NCI-H1694 (cell line): ENCODE data around the gene GCDH.
"Not testable (repeated sequence)": the region's sequence is repeated elsewhere in the genome, so short reads cannot be mapped to it uniquely, and the experiment has no call there.

Experiments
- DNase-seq: peaks from one replicate; lab custom pipeline; 2025; lab: John Stamatoyannopoulos, UW

GCDH gene

DNA sequence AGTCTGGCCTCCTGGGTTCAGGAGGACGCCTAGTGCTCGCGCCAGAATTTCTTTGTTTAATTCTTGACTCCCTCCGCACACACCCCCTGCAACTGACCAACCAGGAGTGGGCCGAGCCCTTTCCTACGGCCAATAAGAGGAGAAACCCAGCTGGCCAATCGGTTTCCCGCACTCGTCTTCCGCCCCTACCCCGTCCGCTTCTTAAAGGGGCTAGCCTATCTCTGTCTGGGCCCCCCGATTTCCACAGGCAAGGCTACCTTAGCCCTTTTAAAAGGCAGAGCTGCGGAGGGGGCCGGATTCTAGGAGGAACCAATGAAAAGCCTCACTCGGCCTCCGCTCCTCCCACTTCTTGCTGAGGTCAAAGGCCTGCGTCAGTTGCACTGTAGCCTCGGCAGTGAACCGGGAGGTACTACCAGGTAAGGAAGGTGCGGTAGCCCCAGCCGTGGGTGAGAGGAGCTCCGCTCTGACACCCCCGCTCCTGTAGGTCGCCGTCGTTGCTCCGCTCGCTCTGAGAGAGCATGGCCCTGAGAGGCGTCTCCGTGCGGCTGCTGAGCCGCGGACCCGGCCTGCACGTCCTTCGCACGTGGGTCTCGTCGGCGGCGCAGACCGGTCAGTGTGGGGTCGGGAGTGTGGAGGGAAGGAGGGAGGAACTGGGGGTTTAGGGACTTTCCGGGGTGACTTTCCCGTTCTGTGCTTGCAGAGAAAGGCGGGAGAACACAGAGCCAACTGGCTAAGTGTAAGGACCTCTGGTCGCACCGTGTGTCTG is at the start of gene GCDH:
Gene GCDH, plus strand, starts transcription at position 374 of the 766 bp plus-strand sequence. Its CDS starts 145 bp downstream, at position 519.
- peak; percentile 98 for DNase-seq

DNA sequence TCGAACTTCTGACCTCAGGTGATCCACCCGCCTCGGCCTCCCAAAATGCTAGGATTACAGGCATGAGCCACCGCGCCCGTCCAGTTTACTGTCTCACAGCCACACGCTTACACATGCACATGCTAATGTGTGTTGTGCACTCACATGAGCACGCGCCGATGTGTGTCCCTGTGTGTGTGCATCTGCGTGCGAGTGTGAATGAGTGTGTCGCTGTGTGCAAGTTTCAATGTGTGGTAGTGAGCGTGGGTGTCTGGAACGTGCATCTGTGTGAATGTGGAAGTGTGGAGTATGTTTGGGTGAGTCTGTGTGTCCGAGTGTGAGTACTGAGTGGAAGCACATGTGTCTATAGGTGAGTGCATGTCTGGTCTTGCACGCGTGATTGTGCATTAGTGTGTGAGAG is 48.4 kb upstream of the GCDH start:
- no peak for DNase-seq

DNA sequence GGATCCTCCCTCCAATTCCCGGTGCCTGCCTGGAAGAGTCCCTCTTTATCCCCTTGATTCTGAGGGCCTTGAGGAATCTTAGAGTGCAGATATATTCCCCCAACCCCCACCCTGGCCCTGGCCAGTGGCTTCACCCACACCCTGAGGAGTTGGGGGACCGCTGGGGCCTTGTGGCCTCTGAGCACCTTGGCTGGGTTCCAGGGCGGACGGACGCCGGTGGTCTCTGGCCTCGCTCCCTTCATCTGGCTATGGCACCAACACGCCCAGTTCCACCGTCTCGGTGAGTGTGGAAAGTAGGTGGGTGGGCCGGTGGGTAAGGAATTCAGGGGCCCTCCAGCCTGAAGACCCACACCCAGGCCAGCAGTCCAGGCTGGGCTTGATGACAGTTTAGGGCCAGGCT is 47.6 kb upstream of the GCDH start:
- no peak for DNase-seq

DNA sequence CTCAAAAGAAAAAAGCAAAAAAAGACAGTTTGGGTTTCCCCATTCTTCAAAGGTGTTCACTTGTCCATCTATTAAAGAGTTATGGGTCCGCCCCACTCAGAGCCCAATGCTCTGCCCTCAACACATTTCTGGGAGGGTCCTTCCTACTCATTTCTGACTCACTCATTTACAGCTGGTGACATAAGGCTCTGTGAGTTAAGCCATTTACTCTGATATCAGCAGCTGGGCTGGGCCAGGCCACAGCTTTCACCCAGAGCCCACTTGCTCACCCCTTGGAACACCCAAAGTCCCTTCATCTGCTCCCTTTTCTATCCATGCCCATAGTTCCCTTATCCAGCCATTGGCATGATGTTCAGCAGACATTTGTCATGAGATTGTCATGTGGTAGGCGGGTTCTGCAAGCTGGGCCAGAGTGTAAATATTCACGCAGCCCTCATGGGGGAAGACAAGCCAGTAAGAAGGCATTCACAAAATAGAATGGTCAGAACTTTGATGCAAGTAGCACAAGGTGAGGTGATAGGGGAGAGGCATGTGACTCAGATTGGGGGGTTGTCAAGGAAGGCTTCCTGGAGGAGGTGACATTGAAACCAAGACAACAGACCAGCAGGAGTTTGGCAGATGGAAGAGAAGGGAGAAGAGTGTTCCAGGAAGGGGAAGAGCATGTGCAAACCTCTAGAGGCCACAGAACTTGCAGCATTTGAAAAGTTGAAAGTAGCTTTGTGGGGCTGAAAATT is 46.8 kb upstream of the GCDH start:
- no peak for DNase-seq

DNA sequence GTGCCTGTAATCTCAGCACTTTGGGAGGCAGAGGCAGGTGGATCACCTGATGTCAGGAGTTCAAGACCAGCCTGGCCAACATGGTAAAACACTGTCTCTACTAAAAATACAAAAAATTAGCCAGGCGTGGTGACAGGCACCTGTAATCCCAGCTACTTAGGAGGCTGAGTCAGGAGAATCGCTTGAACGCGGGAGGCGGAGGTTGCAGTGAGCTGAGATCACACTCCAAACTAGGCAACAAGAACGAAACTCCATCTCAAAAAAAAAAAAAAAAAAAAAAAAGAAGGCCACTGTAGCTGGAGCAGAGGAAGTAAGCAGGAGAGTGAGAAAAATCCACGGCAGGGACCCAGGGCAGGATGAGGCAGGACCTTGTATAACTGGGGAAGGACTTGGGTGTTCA is 44.3 kb upstream of the GCDH start:
- not testable (repeated sequence) for DNase-seq

DNA sequence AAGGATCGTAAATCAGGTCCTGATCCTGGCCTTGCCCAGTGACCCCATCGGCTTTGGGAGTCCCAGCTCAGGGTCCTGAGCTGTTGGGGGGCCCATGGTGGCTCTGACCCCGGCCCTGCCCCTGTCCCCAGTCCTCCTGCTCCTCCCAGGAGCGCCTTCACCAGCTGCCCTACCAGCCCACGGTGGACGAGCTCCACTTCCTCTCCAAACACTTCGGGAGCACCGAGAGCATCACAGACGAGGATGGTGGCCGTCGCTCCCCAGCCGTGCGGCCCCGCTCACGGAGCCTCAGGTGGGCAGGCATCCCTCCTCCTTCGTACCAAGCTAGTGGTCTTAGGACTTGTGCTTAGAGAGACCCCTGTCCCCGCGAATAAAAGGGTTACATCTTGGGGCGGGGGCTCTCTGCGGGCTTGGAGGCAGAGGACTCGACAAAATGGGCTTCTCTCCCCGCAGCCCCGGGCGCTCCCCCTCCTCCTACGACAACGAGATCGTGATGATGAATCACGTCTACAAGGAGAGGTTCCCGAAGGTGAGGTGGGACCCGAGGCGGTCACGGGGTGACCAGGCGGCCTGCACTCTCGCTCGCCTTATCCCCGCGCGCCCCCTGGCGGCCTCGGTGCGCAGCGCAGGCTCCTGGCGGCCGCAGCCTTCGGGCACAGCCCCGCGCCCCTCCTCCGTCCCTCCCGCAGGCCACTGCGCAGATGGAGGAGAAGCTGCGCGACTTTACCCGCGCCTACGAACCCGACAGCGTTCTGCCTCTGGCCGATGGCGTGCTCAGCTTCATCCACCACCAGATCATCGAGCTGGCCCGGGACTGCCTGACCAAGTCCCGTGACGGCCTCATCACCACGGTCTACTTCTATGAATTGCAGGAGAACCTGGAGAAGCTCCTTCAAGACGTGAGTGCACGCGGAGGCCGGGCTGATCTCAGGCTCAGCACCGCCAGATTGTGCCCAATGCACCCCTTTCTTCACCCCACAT is 43.5 kb upstream of the GCDH start:
- DNase-seq, result peak; percentile 31

DNA sequence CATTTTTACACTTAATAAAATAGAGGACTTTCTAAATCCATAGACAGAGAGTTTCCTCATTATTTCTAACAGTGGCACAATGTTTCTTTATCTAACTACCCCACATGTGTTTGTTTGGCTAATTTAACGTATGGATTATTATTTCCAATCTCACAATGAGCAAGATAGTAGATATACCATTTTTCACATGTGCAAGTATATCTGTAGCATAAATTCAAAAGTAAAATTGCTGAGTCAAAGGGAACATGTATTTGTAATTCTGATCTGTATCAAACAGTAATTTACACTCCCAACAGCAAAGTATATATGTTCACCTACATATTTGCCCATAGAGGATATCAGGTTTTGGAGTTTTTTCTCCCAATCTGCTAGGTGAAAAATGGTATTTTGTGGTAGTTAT is 34.3 kb upstream of the GCDH start:
- DNase-seq, result no peak

DNA sequence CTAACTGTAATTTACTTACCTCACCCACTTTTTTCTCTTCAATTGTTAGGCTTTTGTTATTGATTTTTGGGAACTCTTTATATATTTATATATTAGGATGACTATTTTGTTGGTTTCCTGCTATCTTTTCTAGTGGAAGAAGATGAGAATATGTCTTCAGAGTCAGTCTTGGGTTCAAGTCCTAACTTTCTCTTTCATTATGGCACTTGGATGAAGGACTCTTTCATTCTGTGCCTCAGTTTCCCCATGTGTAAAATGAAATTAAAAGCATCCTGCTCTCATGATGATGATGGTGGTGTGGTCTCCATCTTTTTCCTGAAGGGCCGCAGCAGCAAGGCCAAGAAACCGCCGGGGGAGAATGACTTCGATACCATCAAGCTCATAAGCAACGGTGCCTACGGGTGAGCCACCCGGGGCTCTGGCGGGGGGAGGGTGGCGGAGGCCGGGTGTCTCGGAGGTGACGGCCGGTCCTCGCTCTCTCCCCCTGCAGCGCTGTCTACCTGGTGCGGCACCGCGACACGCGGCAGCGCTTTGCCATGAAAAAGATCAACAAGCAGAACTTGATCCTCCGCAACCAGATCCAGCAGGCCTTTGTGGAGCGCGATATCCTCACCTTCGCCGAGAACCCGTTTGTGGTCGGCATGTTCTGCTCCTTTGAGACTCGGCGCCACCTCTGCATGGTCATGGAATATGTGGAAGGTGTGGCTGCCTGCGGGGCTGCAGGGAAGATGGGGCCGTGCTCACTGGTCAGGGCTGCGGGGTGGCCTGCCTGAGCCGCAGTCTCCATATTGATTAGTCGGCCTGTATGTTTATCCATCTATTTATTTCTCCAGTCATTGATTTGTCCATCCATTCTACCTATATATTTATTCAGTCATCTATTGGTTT is 32.7 kb upstream of the GCDH start:
- no peak for DNase-seq

DNA sequence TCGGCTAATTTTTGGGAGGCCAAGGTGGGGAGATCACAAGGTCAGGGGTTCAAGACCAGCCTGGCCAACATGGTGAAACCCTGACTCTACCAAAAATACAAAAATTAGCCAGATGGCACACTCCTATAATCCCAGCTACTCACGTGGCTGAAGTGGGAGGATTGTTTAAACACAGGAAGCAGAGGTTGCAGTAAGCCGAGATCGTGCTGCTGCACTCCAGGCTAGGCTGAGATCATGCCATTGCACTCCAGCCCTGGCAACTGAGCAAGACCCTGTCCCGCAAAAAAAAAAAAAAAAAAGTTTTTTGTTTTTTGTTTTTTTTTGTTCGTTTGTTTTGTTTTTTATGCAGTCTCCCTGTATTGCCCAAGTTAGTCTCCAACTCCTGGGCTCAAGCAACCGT is 31.4 kb upstream of the GCDH start:
- DNase-seq, result no peak

DNA sequence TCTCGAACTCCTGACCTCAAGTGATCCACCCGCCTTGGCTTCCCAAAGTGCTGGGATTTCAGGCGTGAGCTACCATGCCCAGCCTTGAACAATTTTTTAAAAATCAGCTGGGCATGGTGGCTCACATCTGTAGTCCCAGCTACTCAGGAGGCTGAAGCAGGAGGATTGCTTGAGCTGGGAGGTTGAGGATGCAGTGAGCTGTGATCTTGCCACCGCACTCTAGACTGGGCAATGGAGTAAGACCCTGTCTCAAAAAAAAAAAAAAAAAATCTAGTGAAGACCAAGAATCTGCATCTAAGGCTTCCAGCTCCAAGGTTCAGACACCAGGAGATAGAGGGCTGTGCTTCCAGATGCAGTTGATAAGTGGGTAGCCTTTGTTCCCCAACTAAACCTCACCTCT is 26.8 kb upstream of the GCDH start:
- no peak for DNase-seq

DNA sequence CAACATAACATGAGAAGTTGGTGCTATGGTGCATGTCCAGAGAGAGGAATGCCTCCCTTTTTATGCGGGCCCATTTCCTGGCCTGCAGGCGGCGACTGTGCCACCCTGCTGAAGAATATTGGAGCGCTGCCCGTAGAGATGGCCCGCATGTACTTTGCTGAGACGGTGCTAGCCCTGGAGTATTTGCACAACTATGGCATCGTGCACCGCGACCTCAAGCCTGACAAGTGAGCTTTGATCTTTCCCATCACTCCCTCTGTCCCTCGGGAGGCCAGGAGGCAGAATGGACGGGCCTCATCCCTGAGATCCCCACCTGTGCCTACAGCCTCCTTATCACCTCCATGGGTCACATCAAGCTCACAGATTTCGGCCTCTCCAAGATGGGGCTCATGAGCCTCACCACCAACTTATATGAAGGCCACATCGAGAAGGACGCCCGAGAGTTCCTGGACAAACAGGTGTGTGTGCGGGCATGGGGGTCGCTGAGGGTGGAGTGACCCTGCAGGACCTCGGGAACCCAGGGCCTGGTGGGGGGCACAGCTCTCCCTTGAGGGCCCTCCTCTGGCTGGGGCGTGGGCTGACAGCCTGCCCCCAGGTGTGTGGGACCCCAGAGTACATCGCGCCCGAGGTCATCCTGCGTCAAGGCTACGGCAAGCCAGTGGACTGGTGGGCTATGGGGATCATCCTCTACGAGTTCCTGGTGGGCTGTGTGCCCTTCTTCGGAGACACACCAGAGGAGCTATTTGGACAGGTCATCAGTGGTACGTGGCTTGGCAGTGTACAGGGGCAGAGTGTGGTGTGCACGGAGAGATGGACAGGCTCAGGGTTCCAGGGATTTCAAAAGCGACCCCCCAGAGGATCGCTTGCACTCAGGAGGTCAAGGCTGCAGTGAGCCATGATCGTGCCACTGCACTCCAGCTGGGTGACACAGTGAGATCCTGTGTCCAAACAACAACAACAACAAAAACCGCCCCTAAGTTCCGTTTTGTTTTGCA is 25.9 kb upstream of the GCDH start:
- DNase-seq, result no peak

DNA sequence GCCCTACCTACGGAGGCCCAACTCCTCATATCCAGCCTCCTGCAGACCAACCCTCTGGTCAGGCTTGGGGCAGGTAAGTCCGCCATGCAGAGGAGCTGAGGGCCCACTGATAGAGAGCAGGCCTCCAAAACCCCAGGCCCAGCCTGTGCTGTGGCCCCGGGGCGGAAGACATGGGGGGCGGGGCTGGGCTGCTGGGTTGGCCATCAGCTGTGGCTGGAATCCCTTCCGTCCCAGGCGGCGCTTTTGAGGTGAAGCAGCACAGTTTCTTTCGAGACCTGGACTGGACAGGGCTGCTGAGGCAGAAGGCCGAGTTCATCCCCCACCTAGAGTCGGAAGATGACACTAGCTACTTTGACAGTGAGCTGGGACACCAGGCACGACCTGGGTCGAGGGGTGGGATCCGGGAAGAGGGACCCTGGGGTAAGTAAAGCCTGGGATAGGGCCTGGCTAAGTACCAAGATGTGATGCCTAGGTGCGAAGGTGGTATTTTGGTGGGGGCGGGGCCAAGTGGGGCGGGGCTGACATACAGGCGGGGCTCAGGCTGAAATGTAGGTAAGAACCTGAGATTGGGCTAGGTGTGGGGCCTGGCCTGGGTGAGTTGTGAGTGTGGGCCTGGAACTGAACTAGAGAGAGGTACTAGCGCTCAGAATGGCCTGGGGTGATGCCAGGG is 25.1 kb upstream of the GCDH start:
- no peak for DNase-seq

DNA sequence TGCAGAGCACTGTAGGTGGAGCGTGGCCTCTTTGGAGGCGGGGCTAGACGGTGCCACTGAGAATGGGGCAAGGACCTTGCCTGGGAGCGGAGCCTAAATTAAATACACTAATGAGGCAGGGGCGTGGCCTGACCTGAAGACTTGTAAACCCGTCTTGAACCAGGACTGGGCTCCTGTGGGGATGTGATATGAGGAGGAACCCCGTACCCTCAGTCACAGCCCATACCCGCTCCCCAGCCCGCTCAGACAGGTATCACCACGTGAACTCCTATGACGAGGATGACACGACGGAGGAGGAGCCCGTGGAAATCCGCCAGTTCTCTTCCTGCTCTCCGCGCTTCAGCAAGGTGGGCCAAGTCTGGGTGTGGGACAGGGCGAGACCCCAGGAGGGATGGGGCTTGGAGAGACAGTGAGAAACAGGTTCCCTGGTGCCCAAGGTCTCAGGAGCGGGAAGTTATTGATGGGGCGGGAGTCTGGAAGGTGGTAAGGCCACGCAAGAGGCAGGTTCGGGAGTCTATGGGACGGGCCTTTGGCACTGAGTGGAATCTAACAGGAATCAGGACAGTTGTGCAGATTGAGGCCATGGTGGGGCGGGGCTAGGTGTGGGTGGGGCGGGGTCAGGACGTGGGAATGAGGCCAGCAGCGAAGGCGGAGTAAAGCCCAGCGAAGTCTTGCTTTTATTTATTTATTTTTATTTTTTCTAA is 24.4 kb upstream of the GCDH start:
- DNase-seq, result no peak

DNA sequence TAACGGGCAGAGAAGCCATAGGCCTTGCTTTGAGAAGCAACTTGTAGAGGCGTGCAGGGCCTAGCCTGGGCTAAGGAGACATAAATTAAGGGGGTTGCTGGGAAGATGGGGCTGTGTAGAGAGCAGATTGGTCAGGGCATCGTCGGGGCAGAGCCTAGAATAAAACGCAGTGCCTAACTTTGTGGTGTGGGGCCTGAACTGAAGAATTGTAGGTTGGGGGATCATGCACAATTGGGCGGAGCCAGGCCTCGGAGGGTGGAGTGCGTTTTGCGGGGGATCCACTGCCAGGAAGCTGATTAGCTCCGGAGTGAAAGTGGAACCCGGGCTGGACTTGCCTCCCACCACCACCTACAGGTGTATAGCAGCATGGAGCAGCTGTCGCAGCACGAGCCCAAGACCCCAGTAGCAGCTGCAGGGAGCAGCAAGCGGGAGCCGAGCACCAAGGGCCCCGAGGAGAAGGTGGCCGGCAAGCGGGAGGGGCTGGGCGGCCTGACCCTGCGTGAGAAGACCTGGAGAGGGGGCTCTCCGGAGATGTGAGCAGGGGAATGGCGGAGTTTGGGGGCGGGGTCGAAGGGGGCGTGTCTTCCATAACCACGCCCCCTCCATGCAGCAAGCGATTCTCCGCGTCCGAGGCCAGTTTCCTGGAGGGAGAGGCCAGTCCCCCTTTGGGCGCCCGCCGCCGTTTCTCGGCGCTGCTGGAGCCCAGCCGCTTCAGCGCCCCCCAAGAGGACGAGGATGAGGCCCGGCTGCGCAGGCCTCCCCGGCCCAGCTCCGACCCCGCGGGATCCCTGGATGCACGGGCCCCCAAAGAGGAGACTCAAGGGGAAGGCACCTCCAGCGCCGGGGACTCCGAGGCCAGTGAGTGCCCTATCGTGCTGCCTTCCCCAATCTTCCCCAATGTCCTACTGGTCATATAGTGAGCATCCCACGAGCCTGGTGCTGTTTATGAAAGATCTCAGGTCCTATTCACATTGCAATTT is 23.6 kb upstream of the GCDH start:
- no peak for DNase-seq

DNA sequence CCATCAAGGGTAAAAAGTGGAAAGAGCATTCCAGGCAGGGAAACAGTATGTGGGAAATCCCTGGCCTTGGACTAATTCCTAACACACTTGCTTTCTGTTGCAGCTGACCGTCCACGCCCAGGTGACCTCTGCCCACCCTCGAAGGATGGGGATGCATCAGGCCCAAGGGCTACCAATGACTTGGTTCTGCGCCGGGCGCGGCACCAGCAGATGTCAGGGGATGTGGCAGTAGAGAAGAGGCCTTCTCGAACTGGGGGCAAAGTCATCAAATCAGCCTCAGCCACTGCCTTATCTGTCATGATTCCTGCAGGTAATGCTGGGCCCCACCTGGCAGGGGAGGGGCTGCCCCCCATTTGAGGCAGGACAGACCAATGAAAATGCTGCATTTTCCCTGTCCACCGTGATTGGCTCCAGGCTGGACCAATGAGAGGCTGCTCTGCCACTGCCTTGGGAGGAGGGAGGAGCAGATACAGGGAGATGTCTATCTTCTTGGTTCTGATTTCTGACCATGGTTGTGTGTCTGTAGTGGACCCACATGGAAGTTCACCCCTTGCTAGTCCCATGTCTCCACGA is 22.3 kb upstream of the GCDH start:
- no peak for DNase-seq

DNA sequence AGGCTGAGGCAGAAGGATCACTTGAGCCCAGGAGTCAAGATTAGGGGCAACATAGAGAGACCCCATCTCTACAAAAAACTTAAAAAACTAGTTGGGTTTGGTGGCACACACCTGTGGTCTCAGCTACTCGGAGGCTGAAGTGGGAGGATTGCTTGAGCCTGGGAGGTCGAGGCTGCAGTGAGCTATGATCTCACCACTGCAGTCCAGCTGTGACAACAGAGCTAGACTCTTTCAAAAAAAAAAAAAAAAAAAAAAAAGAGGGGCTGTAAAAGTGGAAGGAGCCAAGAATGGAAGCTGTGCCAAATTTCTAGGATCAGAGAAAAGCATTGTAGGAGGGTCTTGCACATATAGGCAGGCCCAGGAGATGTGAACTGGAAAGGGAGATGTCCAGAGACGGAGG is 19.3 kb upstream of the GCDH start:
- no peak for DNase-seq

DNA sequence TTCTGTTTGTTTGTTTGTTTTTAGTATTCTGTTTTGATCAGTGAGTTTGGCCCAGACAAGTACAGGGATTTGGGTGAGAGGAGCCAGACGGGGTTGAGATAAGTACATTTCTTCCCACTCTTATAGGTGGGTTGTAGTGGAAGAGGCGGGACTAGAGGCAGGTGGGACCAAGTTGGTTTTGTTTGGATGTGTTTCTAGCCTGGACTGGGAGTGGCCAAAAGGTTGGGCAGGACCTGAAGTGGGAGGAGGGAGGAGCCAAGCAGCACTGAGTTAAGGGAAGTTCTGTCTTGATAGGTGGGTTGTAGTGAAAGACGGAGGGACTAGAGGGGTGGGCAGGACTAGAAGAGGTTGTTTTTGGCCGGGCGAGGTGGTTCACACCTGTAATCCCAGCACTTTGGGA is 18.7 kb upstream of the GCDH start:
- no peak for DNase-seq
